Smooth muscle cell (in vitro differentiated cells): Measurements from ENCODE around the gene FAM131C. TPM values are rescaled to one million over a fixed set of nuclear protein-coding genes. Genes with fewer than 3 reads are reported as not detected.
A peak's percentile ranks its signal among the peaks of the same experiment; 100 is the strongest.

Experiments
- DNase-seq: peaks from one replicate; lab custom pipeline; 2025; ENCODE audit not compliant: unreplicated experiment; lab: John Stamatoyannopoulos, UW
- H2AFZ ChIP-seq: fragments of 200-600 bp; sonication (generic); 2 replicates; pipeline ENCODE4 v1.6.0; 2016; ENCODE audit warnings: antibody characterized with exemption, low read depth, mild to moderate bottlenecking
- H3F3A ChIP-seq: fragments of 200-600 bp; sonication (generic); 2 replicates; pipeline ENCODE4 v1.6.0; 2017; ENCODE audit warnings: antibody characterized with exemption, low read depth
- H3K27ac ChIP-seq: fragments of 200-600 bp; sonication (generic); 2 replicates; pipeline ENCODE4 v1.5.1; 2016; ENCODE audit warnings: low read depth, mild to moderate bottlenecking
- H3K27me3 ChIP-seq: fragments of 200-600 bp; sonication (generic); 2 replicates; pipeline ENCODE4 v1.6.1; 2016; ENCODE audit warnings: low read depth, mild to moderate bottlenecking
- H3K36me3 ChIP-seq: fragments of 200-600 bp; sonication (generic); 2 replicates; pipeline ENCODE4 v1.5.1; 2016; ENCODE audit warnings: low read depth
- H3K4me1 ChIP-seq: fragments of 200-600 bp; sonication (generic); 2 replicates; pipeline ENCODE4 v1.5.1; 2016; ENCODE audit warnings: low read depth
- H3K4me2 ChIP-seq: fragments of 200-600 bp; sonication (generic); 2 replicates; pipeline ENCODE4 v1.6.0; 2016; ENCODE audit warnings: mild to moderate bottlenecking
- H3K4me3 ChIP-seq: fragments of 200-600 bp; sonication (generic); 2 replicates; pipeline ENCODE4 v1.5.1; 2016; ENCODE audit warnings: mild to moderate bottlenecking
- H3K79me2 ChIP-seq: fragments of 200-600 bp; sonication (generic); 2 replicates; pipeline ENCODE4 v1.6.0; 2016; ENCODE audit warnings: low read depth, mild to moderate bottlenecking
- H3K9ac ChIP-seq: fragments of 200-600 bp; sonication (generic); 2 replicates; pipeline ENCODE4 v1.6.0; 2016; ENCODE audit warnings: low read depth
- H3K9me3 ChIP-seq: fragments of 200-600 bp; sonication (generic); replicated peaks from 2 replicates; pipeline ENCODE4 v1.5.1; 2016; ENCODE audit warnings: low read depth
- H4K20me1 ChIP-seq: fragments of 200-600 bp; sonication (generic); 2 replicates; pipeline ENCODE4 v1.6.0; 2016; ENCODE audit warnings: low read depth
- CTCF ChIP-seq: fragments of 200-600 bp; sonication (generic); IDR thresholded peaks from 2 replicates; pipeline ENCODE4 v1.5.1; 2017; ENCODE audit warnings: borderline replicate concordance, mild to moderate bottlenecking, antibody characterized with exemption; ENCODE audit not compliant: insufficient read depth, poor library complexity, severe bottlenecking
- WGBS: methylation state at CpG from one replicate; pipeline ENCODE4 v1.1.7; 2016; ENCODE audit warnings: low lambda C conversion rate; 5-methylcytosine and 5-hydroxymethylcytosine counted together
- polyA plus RNA-seq: library from polyadenylated mRNA; unstranded; fragments of >200 nt; fragmentation: Nextera tagmentation; extraction: Ambion mirVana; gene quantifications from 2 replicates; pipeline ENCODE4 v1.2.1, GENCODE V29; 2016
- total RNA-seq: library from RNA; depleted of rRNA; stranded (reverse); fragments of >200 nt; gene quantifications from 2 replicates; pipeline ENCODE4 v1.2.3, GENCODE V29; 2014

Gene FAM131C
- total and polyA plus RNA-seq, 2 experiments from 2014 or later: 1.4 to 1.5 TPM

GRCh38 chr1:16077406-16078245 lies 4.2 kb upstream of the FAM131C start:
- Histone ChIP-seq H3F3A (no peaks in the 10 kb centered on the region), H4K20me1 (no peaks in the 10 kb centered on the region), H3K9me3 (no peaks in the 10 kb centered on the region), H3K4me1 (peaks cover 8% of the 10 kb centered on the region), H3K4me3 (no peak overlapping the region), H3K27me3 (peaks cover 8% of the 10 kb centered on the region), H3K27ac (no peak overlapping the region), H3K4me2 (no peak overlapping the region), H3K79me2 (no peaks in the 10 kb centered on the region), H3K36me3 (no peaks in the 10 kb centered on the region), H3K9ac (no peak overlapping the region), H2AFZ (no peak overlapping the region)
- whole genome bisulfite sequencing: 85% methylated on average over 12 of the region's 12 CpGs
- DNase-seq: no peak
- no peak for TF ChIP-seq CTCF

DNA sequence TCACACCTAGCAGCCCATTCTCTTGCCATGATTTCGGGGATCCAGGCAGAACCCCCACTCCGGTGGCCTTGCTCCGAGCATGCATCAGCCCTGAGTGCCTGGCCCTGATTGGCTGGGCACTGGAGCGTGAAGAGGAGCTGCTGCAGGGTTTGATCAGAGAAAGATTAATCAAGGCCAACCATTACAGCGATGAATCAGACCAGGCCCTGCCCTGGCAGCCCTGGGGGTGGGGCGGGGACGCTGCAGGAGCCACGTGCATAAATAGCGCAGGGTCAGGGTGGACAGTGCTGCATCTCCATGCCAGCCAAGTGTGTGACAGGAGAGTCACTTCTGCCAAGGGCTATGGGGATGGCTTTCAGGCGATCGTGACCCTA lies 3.4 kb upstream of the FAM131C start:
- no peak overlapping the region for H2AFZ ChIP-seq
- DNase-seq: no peak
- H3K9ac ChIP-seq: no peak overlapping the region

DNA sequence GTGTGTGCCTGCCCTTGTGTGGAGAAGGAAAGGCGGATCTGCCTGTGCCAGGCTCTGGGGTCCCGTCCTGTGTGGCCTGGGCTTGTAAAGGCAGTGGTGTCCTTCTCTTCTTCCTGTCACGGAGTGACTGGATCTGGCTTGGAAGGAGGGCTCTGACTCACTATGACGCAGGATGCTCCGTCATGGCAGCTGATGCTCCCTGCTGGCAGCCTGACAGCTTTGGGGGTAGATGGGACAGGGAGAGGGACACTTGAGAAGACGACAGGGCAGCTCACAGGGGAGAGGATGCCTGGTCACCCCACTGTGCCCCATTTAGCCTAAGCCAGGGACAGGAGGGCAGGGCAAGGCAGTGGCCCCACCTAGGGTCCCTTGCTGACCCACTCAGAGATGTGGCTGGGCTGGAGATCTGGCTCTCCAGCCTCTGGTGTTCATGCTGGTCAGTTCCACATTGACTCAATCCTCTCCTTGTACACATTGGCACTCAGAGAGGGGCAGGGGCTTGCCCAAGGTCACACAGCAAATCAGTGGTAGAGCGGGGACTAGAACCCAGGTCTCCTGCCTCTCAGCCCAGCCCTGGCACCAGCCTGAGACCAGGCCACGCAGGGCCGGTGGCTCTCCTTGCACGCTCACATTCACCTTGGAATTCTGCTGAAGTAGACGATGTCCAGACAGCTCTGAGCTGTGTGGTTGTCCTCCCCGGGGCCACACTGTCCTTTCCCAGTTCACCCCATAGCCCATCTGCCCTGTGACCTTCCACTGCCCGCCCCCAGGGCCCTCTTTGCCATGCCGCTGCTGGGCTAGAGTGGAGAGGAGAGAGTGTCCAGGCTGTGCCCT lies 2.8 kb upstream of the FAM131C start:
- Histone ChIP-seq H3K4me2 (peak overlapping the region; percentile 48), H3K9me3 (no peaks in the 10 kb centered on the region), H3K4me3 (no peak overlapping the region), H2AFZ (no peak overlapping the region), H3F3A (no peaks in the 10 kb centered on the region), H3K27ac (peak overlapping the region; percentile 55), H3K4me1 (peaks cover 8% of the 10 kb centered on the region), H3K9ac (peak overlapping the region; percentile 43), H3K36me3 (no peaks in the 10 kb centered on the region), H3K27me3 (peaks cover 10% of the 10 kb centered on the region), H3K79me2 (no peaks in the 10 kb centered on the region), H4K20me1 (no peaks in the 10 kb centered on the region)
- WGBS: 66% methylated on average over 14 of the region's 14 CpGs
- DNase-seq: peak; percentile 38
- no peak for TF ChIP-seq CTCF

More for the DNA sequence above, 3.4 kb upstream of the FAM131C start:
- no peak overlapping the region for H3K4me2 ChIP-seq
- H3K79me2 ChIP-seq: no peaks in the 10 kb centered on the region
- no peaks in the 10 kb centered on the region for H3F3A ChIP-seq
- WGBS: 89% methylated on average over 11 of the region's 11 CpGs
- no peak for TF ChIP-seq CTCF
- no peak overlapping the region for H3K4me3 ChIP-seq
- H3K9me3 ChIP-seq: no peaks in the 10 kb centered on the region
- no peaks in the 10 kb centered on the region for H3K36me3 ChIP-seq
- peaks cover 8% of the 10 kb centered on the region for H3K4me1 ChIP-seq
- peaks cover 10% of the 10 kb centered on the region for H3K27me3 ChIP-seq
- no peaks in the 10 kb centered on the region for H4K20me1 ChIP-seq
- H3K27ac ChIP-seq: no peak overlapping the region
